IPS-18c (cell line): Measurements from ENCODE around the gene RNF224.
A peak's percentile ranks its signal among the peaks of the same experiment; 100 is the strongest.
"Not testable (repeated sequence)": the region's sequence is repeated elsewhere in the genome, so short reads cannot be mapped to it uniquely, and the experiment has no call there.

Experiments used
- H3K4me3 ChIP-seq: 2 replicates; pipeline ENCODE4 v1.7.0; 2013; ENCODE audit warnings: low read depth, mild to moderate bottlenecking, low read length, moderate library complexity; ENCODE audit not compliant: insufficient read depth
- H3K9me3 ChIP-seq: one replicate; pipeline ENCODE4 v1.6.1; 2013; ENCODE audit warnings: mild to moderate bottlenecking, low read length, moderate library complexity; ENCODE audit not compliant: control insufficient read depth, insufficient read depth

Gene RNF224

DNA sequence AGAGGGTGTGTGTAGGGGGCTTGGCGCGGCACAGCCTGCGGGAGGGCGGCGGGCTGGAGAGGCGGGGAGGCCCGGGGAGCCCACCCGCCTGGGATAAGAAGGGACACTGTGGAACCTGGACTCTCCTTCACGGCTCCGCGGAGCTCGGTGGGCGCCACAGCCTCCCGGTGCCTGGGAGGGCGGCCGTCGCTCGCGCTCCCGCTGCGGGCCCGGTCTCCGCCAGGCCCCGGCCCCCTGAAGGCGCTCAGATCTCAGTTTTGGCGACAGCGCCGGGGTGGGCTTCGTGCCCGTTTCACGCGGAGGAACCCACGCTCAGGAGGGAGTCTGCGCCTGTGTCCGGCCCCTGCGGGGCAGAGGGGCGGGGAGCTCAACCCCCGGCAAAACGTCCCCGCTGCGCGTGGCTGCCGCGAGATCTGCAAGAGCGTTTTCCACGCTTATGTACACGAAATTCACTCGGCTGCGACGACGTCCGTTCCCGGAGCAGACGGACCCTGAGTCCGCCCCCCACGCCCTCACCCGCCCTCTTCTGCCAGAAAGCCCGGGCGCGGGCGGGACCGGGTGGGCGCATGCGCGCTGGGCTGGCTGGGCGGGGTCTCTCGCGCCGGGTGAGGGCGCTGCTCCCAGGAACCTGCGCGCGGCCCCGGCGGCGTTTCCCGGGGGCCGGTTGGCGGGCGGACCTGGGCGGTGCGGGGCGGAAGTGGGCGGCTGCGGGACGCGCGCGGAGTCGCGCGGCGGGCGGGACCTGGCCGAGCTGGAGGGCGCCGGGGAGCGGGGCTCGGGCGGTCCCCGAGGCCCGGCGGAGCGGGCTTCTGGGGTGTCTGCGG is 27.5 kb downstream of the RNF224 start, which contains the start of gene NELFB:
Gene NELFB, plus strand, starts transcription at position 704 of the 824 bp plus-strand sequence.
- Histone ChIP-seq H3K4me3 (peak within 1 kb of the TSS; percentile 89), H3K9me3 (no peaks in the 10 kb centered on the region)

GRCh38 chr9:137255448-137256114 is 28.3 kb downstream of the RNF224 start:
- Histone ChIP-seq H3K4me3 (peak overlapping the region; percentile 89), H3K9me3 (no peaks in the 10 kb centered on the region)

GRCh38 chr9:137256362-137256761 is 29.1 kb downstream of the RNF224 start:
- peak overlapping the region; percentile 89 for H3K4me3 ChIP-seq
- no peaks in the 10 kb centered on the region for H3K9me3 ChIP-seq

GRCh38 chr9:137256856-137257255 is 29.6 kb downstream of the RNF224 start:
- Histone ChIP-seq H3K4me3 (no peak overlapping the region), H3K9me3 (no peaks in the 10 kb centered on the region)

DNA sequence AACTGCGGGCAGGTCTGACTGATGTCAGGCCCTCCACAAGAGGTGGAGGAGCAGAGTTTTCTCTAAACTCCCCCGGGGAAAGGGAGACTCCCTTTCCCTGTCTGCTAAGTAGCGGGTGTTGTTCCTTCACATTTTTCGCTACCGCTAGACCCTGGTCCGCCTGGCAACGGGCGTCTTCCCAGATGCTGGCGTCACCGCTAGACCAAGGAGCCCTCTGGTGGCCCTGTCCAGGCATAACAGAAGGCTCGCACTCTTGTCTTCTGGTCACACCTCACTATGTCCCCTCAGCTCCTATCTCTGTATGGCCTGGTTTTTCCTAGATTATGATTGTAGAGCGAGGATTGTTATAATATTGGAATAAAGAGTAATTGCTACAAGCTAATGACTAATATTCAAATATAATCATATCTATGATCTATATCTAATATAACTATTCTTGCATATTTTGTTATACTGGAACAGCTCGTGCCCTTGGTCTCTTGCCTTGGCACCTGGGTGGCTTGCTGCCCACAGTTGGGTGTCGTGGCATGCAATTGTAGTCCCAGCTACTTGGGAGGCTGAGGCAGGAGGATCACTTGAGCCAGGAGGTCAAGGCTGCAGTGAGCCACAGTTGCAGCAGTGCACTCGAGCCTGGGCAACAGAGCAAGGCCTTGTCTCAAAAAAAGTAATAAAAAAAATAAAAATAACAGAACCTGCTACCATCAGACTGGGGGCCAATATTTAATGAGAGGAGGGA is 35.0 kb downstream of the RNF224 start:
- H3K9me3 ChIP-seq, H3K4me3 ChIP-seq: not testable (repeated sequence)

- Histone ChIP-seq H3K4me3 (no peak overlapping the region), H3K9me3 (no peaks in the 10 kb centered on the region)
Measured at GRCh38 chr9:137262909-137263285, 35.6 kb downstream of the RNF224 start.

DNA sequence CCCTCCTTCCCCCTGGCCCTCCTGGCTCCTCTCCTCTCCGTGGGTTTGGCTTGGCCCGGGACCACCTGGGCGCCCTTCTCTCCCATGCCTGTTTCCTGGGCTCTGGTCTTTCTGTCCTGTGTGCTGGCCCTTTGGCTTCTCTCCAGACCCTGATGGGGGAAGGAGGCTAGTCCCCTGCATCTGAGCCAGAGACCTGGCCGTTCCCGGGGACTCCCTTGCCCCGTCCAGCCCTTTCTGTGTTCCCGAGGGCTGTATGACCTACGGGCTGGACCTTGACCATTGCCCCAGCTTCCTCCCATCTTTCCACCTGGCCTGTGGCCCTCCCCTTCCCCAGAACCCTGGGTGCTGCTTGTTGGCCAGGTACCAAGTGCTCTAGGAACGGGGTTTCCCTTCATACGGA is 36.2 kb downstream of the RNF224 start:
- H3K4me3 ChIP-seq, result no peak overlapping the region
- H3K9me3 ChIP-seq, result no peaks in the 10 kb centered on the region

DNA sequence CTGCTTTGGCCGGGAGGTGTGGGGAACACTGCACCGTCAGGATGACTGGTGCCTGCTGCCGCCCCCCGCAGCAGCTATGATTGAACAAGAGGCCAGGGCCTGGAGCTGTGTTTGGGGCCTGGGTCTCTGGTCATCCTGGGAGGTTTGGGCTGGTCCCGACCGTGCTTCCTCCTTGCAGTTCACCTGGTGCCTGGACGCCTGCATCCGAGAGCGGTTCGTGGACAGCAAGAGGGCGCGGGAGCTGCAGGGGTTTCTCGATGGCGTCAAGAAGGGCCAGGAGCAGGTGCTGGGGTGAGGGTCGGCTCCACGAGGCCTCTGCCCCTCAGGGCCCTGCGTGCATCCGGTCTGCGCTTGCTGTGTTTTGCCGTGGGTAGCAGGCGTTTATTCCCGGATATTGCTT is 36.8 kb downstream of the RNF224 start:
- H3K9me3 ChIP-seq, result no peaks in the 10 kb centered on the region
- no peak overlapping the region for H3K4me3 ChIP-seq

- H3K9me3 ChIP-seq, result no peaks in the 10 kb centered on the region
- H3K4me3 ChIP-seq, result no peak overlapping the region
Measured at GRCh38 chr9:137265496-137266161, 38.3 kb downstream of the RNF224 start.

- Histone ChIP-seq H3K4me3 (no peak overlapping the region), H3K9me3 (no peaks in the 10 kb centered on the region)
Measured at GRCh38 chr9:137266162-137266527, 38.8 kb downstream of the RNF224 start.

DNA sequence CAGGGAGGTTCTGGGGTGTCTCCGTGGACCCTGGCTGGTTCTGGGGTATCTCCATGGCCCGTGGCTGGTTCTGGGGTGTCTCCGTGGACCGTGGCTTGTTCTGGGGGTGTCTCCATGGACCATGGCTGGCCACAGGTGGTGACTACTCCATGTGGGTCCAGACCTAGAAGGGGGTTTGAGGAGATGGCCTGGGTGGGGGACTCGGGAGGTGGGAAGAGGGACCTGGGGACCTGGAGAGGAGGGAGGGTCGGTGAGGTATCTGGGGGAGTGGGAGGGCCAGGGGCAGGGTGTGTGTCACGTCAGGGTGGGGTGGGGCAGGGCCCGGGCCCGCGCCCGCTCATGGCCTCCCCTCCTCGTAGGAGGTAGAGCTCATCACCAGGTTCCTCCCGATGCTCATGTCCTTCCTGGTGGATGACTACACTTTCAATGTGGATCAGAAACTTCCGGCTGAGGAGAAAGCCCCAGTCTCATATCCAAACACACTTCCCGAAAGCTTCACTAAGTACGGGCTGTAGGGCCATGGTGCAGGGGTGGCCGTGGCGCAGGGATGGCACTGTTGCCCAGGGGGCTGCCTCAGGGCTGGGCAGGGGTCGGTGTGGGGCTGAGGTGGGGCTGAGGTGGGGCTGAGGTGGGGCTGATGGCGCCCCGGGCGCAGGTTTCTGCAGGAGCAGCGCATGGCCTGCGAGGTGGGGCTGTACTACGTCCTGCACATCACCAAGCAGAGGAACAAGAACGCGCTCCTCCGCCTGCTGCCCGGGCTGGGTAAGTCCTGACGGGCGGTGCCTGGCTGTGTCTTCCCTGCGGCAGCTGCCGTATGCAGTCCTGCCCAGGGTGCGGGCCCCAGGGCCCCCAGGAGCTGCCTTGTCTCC is 39.5 kb downstream of the RNF224 start:
- H3K9me3 ChIP-seq, result no peaks in the 10 kb centered on the region
- no peak overlapping the region for H3K4me3 ChIP-seq

DNA sequence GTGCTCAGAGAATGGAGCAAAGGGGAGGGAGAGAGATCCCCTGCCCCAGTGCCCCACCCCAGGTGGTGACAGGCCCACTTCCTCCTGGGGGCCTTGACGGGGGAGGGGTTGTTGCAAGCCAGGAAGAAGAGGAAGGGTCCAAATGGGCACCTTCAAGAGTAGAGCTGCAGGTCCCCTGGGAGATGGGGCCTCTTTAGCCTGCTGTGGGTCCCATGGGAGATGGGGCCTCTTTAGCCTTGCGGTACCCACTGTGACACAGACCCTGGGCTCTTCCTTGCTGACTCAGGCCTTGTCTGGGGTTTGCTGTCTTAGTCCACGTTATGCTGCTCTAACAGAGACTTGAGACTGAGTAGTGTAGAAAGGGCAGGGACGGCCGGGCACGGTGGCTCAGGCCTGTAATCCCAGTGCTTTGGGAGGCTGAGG is 40.6 kb downstream of the RNF224 start:
- no peak overlapping the region for H3K4me3 ChIP-seq
- H3K9me3 ChIP-seq, result no peaks in the 10 kb centered on the region

DNA sequence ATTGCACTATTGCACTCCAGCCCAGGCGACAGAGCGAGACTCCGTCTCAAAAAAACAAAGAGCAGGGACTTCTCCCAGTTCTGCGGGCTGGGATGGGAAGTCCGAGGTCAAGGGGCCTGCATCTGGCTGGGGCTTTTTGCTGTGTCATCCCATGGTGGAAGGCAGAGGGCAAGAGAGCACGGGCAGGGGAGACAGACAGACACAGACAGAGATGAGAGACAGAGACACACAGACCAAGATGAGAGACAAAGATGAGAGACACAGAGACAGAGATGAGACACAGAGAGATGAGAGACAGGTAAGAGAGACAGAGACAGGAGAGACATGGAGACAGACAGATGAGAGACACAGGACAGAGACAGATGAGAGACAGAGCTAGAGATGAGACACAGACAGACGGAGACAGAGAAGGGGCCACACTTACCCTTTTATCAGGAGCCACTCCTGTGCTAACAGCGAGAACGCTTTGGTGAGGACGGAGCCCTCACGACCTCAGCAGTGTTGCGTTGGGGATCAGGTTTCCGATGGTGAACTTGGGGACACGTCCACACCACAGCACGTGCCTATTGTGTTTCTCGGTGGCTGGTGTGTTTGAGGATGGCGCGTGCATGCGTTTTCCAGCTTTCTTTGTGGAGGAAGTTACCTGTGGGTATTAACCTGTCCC is 41.4 kb downstream of the RNF224 start:
- Histone ChIP-seq H3K9me3 (no peaks in the 10 kb centered on the region), H3K4me3 (no peak overlapping the region)

- Histone ChIP-seq H3K9me3 (no peaks in the 10 kb centered on the region), H3K4me3 (no peak overlapping the region)
Measured at GRCh38 chr9:137269231-137269772, 42.0 kb downstream of the RNF224 start.

- no peaks in the 10 kb centered on the region for H3K9me3 ChIP-seq
Measured at GRCh38 chr9:137270929-137271695, 43.8 kb downstream of the RNF224 start.

More at GRCh38 chr9:137270929-137271695, 43.8 kb downstream of the RNF224 start:
- H3K4me3 ChIP-seq, result no peak overlapping the region
